Stimulated activated CD4-positive, alpha-beta T cell treated with anti-CD3 and anti-CD28 coated beads, Interleukin-2, amount 100 ng/mL, for 24 hours (primary cell): ENCODE results near the gene DCAF12.
"Not testable (repeated sequence)": the region's sequence is repeated elsewhere in the genome, so short reads cannot be mapped to it uniquely, and the experiment has no call there.

Experiments
- DNase-seq, 2 donors: peaks; one replicate each; pipeline ENCODE4 v3.0.0-alpha.2; 2020

DCAF12 gene

GRCh38 chr9:34059281-34059680 lies 67.2 kb downstream of the DCAF12 start:
- DNase-seq: no peak

GRCh38 chr9:34049630-34050384 lies 76.7 kb downstream of the DCAF12 start:
- DNase-seq: peak in 1 of 2 donors; percentile 19

- peak; percentile 96 to 97 for DNase-seq
These were observed 77.5 kb downstream of the DCAF12 start, which contains the start of gene UBAP2 for GRCh38 chr9:34048727-34049629. Gene UBAP2 (minus strand): TSS chr9:34048887. CDS start chr9:34017148, 31,739 bp downstream.

- DNase-seq: peak; percentile 64 to 68
These were observed 78.4 kb downstream of the DCAF12 start for GRCh38 chr9:34047864-34048726.

- no peak for DNase-seq
These were observed 79.6 kb downstream of the DCAF12 start for GRCh38 chr9:34046784-34047379.

- DNase-seq: no peak
These were observed 80.6 kb downstream of the DCAF12 start for GRCh38 chr9:34045903-34046302.

GRCh38 chr9:34042074-34042473 lies 84.4 kb downstream of the DCAF12 start:
- DNase-seq: not testable (repeated sequence)

GRCh38 chr9:34038851-34039250 lies 87.6 kb downstream of the DCAF12 start:
- not testable (repeated sequence) for DNase-seq

GRCh38 chr9:34037626-34038025 lies 88.9 kb downstream of the DCAF12 start:
- no peak for DNase-seq

GRCh38 chr9:34036625-34037024 lies 89.9 kb downstream of the DCAF12 start:
- DNase-seq: no peak
